NOMO-1 treated with dmso at 0.1 percent for 144 hours (cell line): ENCODE measurements around the gene EPHA2.

Source experiments
- DNase-seq: peaks from one replicate; lab custom pipeline; 2025; ENCODE audit not compliant: unreplicated experiment; lab: John Stamatoyannopoulos, UW

Gene EPHA2

GRCh38 chr1:16184557-16185303 is 28.9 kb upstream of the EPHA2 start:
- no peak for DNase-seq

GRCh38 chr1:16183765-16184556 is 28.1 kb upstream of the EPHA2 start:
- no peak for DNase-seq

GRCh38 chr1:16183179-16183578 is 27.3 kb upstream of the EPHA2 start:
- no peak for DNase-seq

GRCh38 chr1:16181887-16182719 is 26.2 kb upstream of the EPHA2 start:
- no peak for DNase-seq

- no peak for DNase-seq
Measured at GRCh38 chr1:16180291-16180824, 24.5 kb upstream of the EPHA2 start.

- DNase-seq = no peak
Measured at GRCh38 chr1:16178596-16179497, 23.0 kb upstream of the EPHA2 start.

GRCh38 chr1:16177306-16177705 is 21.4 kb upstream of the EPHA2 start:
- DNase-seq = no peak

GRCh38 chr1:16176653-16177052 is 20.8 kb upstream of the EPHA2 start:
- no peak for DNase-seq

- DNase-seq = no peak
Measured at GRCh38 chr1:16175610-16176553, 20.0 kb upstream of the EPHA2 start.

- DNase-seq = no peak
Measured at GRCh38 chr1:16174886-16175598, 19.2 kb upstream of the EPHA2 start.

- DNase-seq = no peak
Measured at GRCh38 chr1:16174261-16174868, 18.5 kb upstream of the EPHA2 start.

- DNase-seq = no peak
Measured at GRCh38 chr1:16173447-16174260, 17.8 kb upstream of the EPHA2 start.

GRCh38 chr1:16172964-16173446 is 17.1 kb upstream of the EPHA2 start:
- peak; percentile 70 for DNase-seq

- DNase-seq = no peak
Measured at GRCh38 chr1:16172218-16172830, 16.5 kb upstream of the EPHA2 start.

GRCh38 chr1:16171314-16172151 is 15.7 kb upstream of the EPHA2 start:
- DNase-seq = no peak

GRCh38 chr1:16170283-16170673 is 14.4 kb upstream of the EPHA2 start:
- DNase-seq = no peak
